Activated CD4-positive, CD25-positive, alpha-beta regulatory T cell (primary cell): Measurements from ENCODE around the gene PTCHD4.

Source experiments
- DNase-seq, 4 experiments: peaks; one replicate each; lab custom pipeline; 2025; lab: John Stamatoyannopoulos, UW

PTCHD4 gene

GRCh38 chr6:48099713-48100587 lies 11.0 kb downstream of the PTCHD4 start:
- no peak for DNase-seq

- no peak for DNase-seq
Measured at GRCh38 chr6:48098923-48099322, 12.1 kb downstream of the PTCHD4 start.

DNA sequence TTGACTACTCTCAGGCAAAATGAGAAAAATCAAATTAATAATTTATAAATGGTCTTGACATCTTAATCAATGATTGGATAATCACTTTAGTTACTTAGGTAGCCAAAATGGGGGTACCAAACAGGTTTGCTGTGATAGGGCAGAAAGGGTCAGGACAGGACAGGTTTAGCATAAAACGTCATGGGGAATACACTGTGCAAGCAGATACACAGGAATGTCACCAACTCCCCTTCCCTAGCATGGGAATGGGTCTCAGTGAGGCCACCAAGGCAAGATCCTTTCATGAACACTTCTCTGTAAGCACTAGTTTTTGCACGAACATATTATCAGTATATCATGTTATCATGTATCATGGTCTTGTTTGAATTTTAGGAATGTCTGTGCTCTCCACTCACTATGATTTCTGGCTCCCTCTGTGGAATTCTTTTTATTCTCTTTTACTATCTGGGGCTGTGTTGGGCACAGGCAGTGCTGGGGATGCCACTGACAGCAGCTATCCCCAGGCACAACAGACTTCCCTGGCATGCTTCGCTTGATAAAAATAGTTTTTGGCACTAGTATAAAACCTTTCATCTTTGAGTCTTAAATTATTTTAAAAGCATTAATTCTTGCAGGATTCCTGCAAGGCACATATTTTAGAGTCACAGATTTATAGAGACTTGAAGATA lies 18.3 kb downstream of the PTCHD4 start:
- no peak for DNase-seq

GRCh38 chr6:48090546-48090945 lies 20.5 kb downstream of the PTCHD4 start:
- DNase-seq: no peak

DNA sequence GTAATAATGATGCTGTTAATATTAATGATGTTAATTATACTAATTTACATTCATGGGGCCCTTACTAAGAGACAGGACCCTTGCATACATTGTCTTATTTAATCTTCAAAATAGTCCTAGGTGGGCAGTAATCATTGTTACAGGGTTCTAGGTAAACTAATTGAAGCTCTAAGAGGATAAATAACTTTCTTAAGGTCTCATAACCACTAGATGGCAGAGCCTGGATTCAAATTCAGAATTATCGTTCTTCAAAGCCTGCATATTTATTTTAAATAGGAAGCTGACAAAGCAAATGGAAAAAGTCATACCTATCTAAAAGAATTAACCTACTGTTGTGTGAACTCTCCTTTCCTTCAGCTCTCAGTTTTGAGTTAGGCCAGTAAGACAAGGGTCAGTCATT lies 23.5 kb downstream of the PTCHD4 start:
- DNase-seq: no peak

DNA sequence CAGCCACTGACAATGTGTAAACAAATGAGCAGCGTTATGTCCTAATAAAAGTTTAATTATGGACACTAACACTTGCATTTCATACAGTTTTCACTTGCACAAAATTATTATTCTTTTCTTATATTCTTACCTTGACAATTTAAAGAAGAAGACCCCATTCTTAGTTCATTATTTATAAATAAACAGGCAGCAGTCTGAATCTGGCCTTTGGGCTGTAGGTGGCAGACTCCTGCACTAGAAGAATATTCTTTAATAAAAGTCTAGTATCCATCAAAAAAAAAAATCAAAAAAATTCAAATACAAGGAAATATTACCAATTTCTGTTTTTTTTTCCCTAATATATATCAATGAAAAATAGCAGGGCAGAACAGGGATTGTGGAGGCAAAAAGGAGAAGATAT lies 24.8 kb downstream of the PTCHD4 start:
- DNase-seq: no peak

- DNase-seq: no peak
Measured at GRCh38 chr6:48085131-48085741, 25.8 kb downstream of the PTCHD4 start.

DNA sequence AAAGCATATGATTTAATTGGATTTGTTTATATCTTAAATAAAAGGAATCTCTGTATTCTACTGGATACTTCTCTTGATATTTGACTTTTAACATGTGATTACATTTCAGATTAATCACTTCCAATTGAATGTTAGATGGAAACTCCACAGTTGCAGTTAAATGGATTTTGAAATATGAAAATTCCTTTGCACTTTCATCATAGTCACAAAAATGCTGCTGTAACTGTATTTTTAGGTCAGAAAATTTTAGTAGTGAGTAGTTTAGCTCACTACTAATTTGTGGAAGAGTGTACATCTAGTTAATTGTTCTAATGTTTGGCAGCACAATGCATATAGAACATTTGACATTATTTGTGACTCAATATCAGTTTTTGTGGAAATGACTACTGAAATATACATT lies 26.8 kb downstream of the PTCHD4 start:
- no peak for DNase-seq

- DNase-seq: no peak
Measured at GRCh38 chr6:48080227-48081009, 30.6 kb downstream of the PTCHD4 start.

DNA sequence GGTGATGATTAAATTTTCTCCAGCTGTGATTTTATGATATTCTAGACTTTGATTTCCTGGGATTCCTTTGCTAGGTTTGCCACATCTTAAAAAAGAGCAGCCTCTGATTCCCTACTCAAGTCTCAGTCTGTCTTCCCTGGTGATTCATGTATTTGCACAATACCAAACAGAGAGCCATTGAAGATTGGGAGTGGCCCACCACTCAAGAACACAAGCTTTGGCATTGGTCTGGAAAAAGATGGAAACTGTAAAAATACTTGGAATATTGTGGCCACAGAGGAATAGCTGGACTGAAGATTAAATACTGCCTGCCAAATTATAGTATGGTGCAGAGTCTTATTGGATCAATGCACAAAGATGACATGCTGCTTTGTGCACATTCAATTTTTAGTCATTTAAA lies 32.9 kb downstream of the PTCHD4 start:
- DNase-seq: no peak

DNA sequence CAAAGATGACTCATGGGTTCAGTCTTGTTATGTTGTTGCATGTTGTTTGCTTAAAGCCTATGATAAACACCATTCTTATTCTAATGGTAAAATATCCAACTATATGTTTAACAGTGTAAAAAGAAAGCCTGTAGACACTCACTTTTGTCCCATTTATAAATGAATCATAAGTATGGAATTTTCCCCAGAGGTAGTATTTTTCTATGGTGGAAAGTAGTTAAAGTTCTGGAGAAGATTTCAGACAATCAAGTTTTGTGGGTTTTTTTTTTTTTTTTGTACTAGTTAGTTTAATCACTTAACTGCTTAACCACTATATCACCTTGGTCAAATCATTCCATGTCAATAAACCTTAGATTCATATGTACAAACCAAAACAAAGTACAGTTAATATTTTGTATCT lies 35.8 kb downstream of the PTCHD4 start:
- DNase-seq: no peak

DNA sequence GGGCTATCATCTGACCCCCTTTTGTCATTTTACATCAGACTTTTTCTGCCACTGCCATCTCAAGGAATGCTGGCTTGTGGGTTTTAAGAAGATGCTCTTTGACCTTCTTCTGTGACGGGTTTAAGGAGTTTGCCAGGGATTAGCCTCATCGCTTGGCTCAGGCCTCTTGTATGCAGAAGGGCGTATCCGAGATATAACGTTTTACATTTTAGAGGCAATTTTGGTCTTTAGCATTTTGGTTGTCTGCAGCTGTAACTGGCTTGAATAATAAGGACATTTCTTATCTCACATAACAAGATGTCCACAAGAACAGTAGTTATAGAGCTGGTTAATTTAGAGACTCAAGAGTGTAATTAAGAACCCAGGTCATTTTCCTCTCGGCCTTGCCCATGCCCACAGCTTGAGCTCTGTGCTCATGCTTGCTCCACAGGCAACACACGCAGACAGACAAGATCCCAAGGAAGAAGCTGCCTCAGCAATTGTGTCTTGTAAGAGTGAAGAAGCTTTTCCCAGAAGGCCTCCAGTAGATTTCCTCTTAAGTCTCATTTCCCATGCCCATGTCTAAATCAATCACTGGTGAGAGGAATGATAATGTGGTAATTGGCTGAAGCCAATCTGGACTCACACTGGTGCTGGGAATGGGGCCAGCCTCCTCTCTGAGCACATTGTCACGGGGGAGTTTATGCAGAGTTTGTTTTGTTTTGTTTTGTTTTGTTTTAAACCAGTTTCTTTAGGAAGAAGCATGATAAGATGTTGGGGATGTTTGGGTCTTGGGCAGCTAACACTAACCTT lies 36.8 kb downstream of the PTCHD4 start:
- no peak for DNase-seq

DNA sequence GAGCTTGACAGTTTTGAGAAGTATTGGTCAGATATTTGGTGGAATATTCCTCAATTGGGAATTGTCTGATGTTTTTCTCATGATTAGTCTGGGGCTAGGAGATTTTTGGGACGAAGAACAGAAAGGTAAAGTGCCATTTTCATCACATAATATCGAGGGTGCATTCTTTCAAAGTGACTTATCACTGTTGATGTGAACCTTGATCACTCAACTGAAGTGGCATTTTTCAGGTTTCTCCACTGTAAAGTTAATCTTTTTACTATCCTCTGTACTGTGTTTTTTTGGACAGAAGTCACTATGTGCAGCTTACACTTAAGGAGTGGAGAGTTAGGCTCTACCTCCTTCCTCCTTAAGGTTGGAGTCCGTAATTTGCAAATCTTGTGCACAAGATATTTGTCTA lies 39.2 kb downstream of the PTCHD4 start:
- DNase-seq: no peak

- no peak for DNase-seq
Measured at GRCh38 chr6:48069280-48069679, 41.7 kb downstream of the PTCHD4 start.

DNA sequence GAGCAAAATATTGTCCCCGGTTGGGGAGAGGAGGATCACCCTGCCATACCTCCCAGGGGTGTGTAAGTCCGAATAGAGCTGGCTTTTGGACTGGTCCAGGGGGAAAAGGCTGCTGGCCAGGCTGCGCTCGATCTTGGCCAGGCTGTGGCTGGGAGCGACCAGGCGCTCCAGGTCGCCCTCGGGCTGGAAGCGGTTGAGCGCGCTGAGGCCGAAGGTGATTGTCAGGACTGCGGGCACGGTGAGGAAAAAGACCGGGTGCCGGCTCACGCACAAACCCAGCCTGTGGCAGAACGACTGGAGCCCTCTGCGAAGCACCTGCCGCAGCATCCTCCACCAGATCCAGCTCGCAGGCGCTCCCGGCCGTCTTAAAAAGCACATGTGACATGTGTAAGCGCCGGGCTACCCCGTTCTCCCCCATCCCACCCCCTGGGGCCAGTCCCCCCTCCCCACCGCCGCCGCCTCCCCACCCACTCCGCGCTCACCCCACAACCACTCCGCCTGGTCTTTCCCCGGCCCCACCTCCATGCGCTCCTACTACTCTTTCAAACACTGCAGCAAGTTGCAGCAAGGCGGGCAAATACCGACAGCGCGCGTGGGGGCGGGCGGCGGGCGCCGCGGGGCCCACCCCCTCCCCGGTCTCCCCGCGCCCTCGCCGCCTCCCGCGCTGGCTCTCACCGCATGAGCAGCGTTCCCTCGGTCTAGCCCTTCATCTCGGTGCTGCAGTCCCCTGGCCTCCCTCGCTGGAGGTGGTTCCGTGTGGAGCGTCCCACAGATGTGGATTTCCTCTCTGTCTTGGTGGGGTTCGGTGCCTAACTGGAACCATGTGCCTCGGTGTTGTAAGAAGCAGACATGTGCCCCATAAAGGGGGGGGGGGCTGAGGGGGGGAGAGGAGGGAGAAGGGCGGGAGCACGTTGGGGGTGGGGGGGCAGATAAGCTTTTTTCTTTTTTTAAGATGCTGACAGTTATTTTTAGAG lies 42.4 kb downstream of the PTCHD4 start:
- no peak for DNase-seq

- no peak for DNase-seq
Measured at GRCh38 chr6:48067886-48068277, 43.1 kb downstream of the PTCHD4 start.

DNA sequence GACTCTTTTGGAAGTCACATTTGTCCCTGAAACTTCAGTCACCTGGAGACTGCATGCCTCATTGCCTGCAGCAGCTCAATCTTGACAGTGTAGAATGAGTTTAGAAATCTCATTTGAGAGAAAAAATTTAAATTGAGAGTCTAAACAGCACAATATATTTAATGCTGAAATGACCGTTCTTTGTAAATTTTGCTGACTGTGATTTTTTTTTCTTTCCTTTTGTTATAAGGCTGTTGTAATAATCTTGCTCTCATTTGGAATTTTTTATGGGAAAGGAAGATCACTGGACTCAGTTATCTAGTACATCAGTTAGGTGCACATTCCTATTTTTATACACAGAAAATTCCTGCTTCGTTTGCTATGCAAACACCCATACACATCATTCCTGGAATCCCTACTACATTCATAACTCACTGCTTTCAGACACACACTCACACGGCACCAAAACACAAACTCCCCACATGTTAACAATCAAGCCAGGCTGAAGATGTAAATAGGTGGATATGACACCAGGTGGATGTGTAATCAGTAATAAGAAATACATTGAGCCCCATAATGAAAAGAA lies 43.8 kb downstream of the PTCHD4 start:
- DNase-seq: no peak

- DNase-seq: no peak
Measured at GRCh38 chr6:48061265-48061990, 49.6 kb downstream of the PTCHD4 start.
